Activated T-cell treated with anti-CD3 and anti-CD28 coated beads, Interleukin-2, amount 50 U/mL, for 1 hour (primary cell): Measurements from ENCODE around the gene PPARG.
"Not testable (repeated sequence)": the region's sequence is repeated elsewhere in the genome, so short reads cannot be mapped to it uniquely, and the experiment has no call there.

Experiments used
- DNase-seq: peaks from one replicate; pipeline ENCODE4 v3.0.0-alpha.2; 2020

Gene PPARG

GRCh38 chr3:12465836-12466225 lies 177.0 kb downstream of the PPARG start:
- DNase-seq: no peak

- DNase-seq: no peak
Observed at GRCh38 chr3:12467746-12468145, 178.9 kb downstream of the PPARG start.

GRCh38 chr3:12468276-12468675 lies 179.4 kb downstream of the PPARG start:
- no peak for DNase-seq

GRCh38 chr3:12468757-12469156 lies 179.9 kb downstream of the PPARG start:
- no peak for DNase-seq

- DNase-seq: not testable (repeated sequence)
Observed at GRCh38 chr3:12469222-12469621, 180.4 kb downstream of the PPARG start.

- DNase-seq: no peak
Observed at GRCh38 chr3:12470111-12470510, 181.2 kb downstream of the PPARG start.

- no peak for DNase-seq
Observed at GRCh38 chr3:12470680-12471079, 181.8 kb downstream of the PPARG start.

GRCh38 chr3:12471241-12471640 lies 182.4 kb downstream of the PPARG start:
- peak; percentile 23 for DNase-seq

- no peak for DNase-seq
Observed at GRCh38 chr3:12472000-12472610, 183.2 kb downstream of the PPARG start.

GRCh38 chr3:12472796-12473195 lies 183.9 kb downstream of the PPARG start:
- no peak for DNase-seq

GRCh38 chr3:12473511-12473910 lies 184.6 kb downstream of the PPARG start:
- DNase-seq: no peak

- no peak for DNase-seq
Observed at GRCh38 chr3:12476238-12476897, 187.5 kb downstream of the PPARG start.

GRCh38 chr3:12477256-12477655 lies 188.4 kb downstream of the PPARG start:
- no peak for DNase-seq

GRCh38 chr3:12478326-12478725 lies 189.5 kb downstream of the PPARG start:
- no peak for DNase-seq

GRCh38 chr3:12479198-12479597 lies 190.3 kb downstream of the PPARG start:
- not testable (repeated sequence) for DNase-seq

- peak; percentile 43 for DNase-seq
Observed at GRCh38 chr3:12479919-12480427, 191.1 kb downstream of the PPARG start.

- no peak for DNase-seq
Observed at GRCh38 chr3:12483410-12483809, 194.5 kb downstream of the PPARG start.

- DNase-seq: no peak
Observed at GRCh38 chr3:12483872-12484197, 195.0 kb downstream of the PPARG start.
